CD4-positive, alpha-beta T cell treated with Interleukin-1 beta for 1 hour (primary cell): ENCODE data around the gene HTT.

ENCODE experiments used
- DNase-seq, 2 donors: peaks; one replicate each; pipeline ENCODE4 v3.0.0-alpha.2; 2020 to 2022

HTT gene

GRCh38 chr4:3253808-3254207 lies 179.3 kb downstream of the HTT start:
- DNase-seq, result no peak

GRCh38 chr4:3254302-3255131 lies 180.0 kb downstream of the HTT start:
- no peak for DNase-seq

DNA sequence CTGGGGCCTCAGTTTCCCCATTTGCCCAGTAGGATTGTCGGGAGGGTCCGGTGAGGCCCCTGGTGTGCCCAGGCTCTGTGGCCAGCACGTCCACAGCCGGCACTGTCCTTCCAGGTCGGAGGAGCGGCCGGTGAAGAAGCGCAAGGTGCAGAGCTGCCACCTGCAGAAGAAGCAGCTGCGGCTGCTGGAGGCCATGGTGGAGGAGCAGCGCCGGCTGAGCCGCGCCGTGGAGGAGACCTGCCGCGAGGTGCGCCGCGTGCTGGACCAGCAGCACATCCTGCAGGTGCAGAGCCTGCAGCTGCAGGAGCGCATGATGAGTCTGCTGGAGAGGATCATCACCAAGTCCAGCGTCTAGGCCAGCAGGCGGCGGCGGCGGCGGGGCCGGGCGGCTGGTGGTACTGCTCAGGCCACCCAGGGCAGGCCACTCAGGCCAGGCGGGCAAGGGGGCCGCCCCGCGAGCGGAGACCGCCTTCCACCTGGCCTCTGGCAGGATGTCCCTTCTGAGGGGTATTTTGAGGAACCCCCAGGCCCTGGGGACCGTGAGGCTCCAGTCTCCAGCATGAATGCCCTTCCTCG lies 181.2 kb downstream of the HTT start:
- no peak for DNase-seq

DNA sequence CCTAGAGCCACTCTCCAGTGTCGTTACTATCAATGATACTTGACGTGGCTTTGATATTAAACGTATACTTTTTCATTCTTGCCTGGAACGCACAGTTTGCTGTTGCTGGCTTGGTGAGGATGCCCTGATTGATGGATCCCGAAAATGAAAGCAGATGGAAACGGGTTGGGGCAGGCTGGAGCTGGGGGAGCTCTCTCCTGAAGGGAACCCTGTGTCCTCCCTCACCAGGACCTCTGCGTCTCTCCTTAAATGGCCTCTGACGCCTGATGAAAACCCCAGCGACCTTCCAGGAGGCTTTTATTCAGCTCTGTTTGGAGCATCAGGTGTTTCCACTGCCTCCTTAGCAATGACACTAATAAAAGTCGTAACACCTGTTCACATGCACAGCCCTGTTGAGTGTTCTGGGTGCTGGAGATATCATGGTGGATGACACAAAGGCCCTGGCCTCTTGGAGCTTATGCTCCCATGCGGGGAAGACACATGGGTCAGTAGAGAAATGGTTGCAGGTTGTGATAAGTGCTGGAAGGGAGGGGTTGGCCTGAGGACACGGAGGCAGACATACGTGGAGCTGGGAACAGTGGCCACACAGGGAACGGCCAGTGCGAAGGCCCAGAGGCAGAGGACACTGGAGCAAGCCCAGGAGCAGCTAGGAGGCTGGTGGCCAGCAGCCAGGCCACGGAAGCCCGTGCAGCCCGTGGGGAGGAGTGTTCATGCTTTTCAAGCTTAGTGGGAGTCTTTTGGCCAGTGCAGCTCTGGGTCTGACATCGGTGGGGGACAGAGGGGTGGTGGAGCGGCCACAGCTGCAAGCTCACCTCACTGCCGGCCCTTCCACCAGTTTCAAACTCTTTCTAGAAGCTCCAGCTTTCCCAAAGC lies 182.0 kb downstream of the HTT start:
- DNase-seq, result no peak

GRCh38 chr4:3257103-3257555 lies 182.6 kb downstream of the HTT start:
- no peak for DNase-seq

GRCh38 chr4:3257556-3258482 lies 183.3 kb downstream of the HTT start:
- DNase-seq, result no peak

- no peak for DNase-seq
Observed at GRCh38 chr4:3261411-3262207, 187.1 kb downstream of the HTT start.

- no peak for DNase-seq
Observed at GRCh38 chr4:3262208-3263052, 187.9 kb downstream of the HTT start.

- DNase-seq, result no peak
Observed at GRCh38 chr4:3263053-3263875, 188.8 kb downstream of the HTT start.

DNA sequence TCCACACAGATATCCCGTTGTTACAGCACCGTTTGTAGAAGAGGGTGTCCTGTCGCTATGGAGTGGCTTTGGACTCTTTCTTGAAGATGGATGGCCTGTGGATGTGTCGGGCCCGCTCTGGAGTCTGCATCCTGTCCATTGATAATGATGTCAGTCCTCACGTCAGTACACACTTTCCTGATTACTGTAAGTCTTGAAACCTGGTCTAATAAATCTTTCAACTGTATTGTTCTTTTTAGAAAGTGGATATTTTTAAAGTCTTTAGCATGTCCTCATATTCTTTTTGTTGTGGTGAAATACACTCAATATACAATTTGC lies 189.4 kb downstream of the HTT start:
- DNase-seq, result no peak

DNA sequence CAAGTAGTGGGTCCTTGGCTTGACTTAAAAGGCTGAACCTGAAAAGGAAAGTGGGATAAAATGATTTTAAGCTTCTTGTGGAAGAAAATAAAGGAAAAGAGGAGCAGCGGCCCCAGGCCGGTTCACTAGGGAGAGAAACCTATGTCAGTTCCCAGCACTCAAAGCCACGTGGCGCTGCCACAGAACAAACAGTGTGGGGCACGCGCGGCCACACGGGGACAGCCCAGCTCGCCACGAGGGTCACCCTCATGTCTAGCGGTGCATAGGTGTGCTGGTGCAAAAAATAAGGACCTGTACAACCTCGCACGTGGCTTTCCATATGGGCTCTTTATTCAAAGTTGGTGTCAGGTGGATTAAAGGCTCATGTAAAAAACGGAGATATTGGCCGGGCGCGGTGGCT lies 191.6 kb downstream of the HTT start:
- DNase-seq, result no peak

- no peak for DNase-seq
Observed at GRCh38 chr4:3267576-3268394, 193.3 kb downstream of the HTT start.

GRCh38 chr4:3268395-3269104 lies 194.1 kb downstream of the HTT start:
- DNase-seq, result no peak

GRCh38 chr4:3269105-3269927 lies 194.8 kb downstream of the HTT start:
- DNase-seq, result no peak

- no peak for DNase-seq
Observed at GRCh38 chr4:3269991-3270611, 195.6 kb downstream of the HTT start.

DNA sequence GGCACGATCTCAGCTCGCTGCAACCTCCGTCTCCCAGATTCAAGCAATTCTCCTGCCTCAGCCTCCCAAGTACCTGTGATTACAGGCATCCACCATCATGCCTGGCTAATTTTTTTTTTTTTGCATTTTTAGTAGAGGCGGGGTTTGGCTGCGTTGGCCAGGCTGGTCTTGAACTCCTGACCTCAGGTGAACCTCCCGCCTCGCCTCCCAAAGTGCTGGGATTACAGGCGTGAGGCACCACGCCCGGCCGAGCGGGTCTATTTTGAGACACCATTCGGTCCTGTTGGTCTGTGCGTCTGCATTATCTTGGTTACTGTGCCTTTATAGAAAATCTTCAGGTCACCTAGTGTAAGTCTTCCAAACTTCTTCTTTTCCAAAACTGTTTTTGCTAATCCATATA lies 196.7 kb downstream of the HTT start:
- DNase-seq, result no peak

DNA sequence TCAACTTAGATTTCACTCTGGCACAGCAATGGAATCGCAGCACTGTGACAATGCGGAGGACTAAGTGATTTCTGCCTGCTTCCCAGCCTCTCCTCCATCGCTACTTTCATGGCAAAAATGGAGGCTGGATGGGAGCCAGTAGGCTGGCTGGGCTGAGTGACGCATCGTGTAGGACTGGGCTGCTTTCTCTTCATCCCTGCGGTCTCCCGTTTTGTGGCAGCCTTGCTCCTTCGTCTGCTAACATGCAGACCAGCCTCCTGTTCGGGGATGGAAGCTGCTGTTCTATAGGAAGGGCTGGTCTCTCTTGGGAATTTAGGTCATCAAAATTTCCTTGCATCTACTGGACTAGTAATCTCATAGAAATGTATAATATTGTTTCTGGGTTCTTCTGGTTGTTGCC lies 202.5 kb downstream of the HTT start:
- DNase-seq, result no peak
